Osteocyte (in vitro differentiated cells): ENCODE measurements around the gene IER5L. TPM values are rescaled to one million over a fixed set of nuclear protein-coding genes. Genes with fewer than 3 reads are reported as not detected.

Source experiments
- DNase-seq: peaks from one replicate; pipeline ENCODE4 v3.0.0; 2021; ENCODE audit warnings: mixed read lengths; ENCODE audit not compliant: unreplicated experiment; ENCODE audit errors: extremely low spot score
- H3K27ac Mint-ChIP-seq: one replicate; pipeline ENCODE4 v1.8.0; 2021; ENCODE audit warnings: mild to moderate bottlenecking, mixed read lengths; ENCODE audit not compliant: unreplicated experiment
- H3K27me3 Mint-ChIP-seq: one replicate; pipeline ENCODE4 v1.8.0; 2021; ENCODE audit warnings: mixed read lengths; ENCODE audit not compliant: unreplicated experiment
- H3K36me3 Mint-ChIP-seq: one replicate; pipeline ENCODE4 v1.8.0; 2021; ENCODE audit warnings: mixed read lengths; ENCODE audit not compliant: unreplicated experiment
- H3K4me1 Mint-ChIP-seq: one replicate; pipeline ENCODE4 v1.8.0; 2021; ENCODE audit warnings: mixed read lengths; ENCODE audit not compliant: unreplicated experiment
- H3K4me3 Mint-ChIP-seq: one replicate; pipeline ENCODE4 v1.8.0; 2021; ENCODE audit warnings: mild to moderate bottlenecking, moderate library complexity, mixed read lengths; ENCODE audit not compliant: unreplicated experiment
- H3K9me3 Mint-ChIP-seq: one replicate; pipeline ENCODE4 v1.8.0; 2021; ENCODE audit warnings: mixed read lengths; ENCODE audit not compliant: unreplicated experiment
- total RNA-seq: library from RNA; stranded (reverse); gene quantifications from 2 replicates; pipeline ENCODE4 v1.2.1, GENCODE V29; 2021
- TF ChIP-seq, protein P1 (sequence below): fragments of 200-600 bp; sonication (generic); IDR thresholded peaks from 2 replicates; pipeline ENCODE4 v1.5.0; 2021; ENCODE audit warnings: antibody characterized with exemption, mild to moderate bottlenecking, moderate library complexity

IER5L gene
- total RNA-seq, 1 donor from 2014 or later, result 60.8 TPM

- no peaks in the 10 kb centered on the region for H3K9me3 Mint-ChIP-seq
- H3K4me3 Mint-ChIP-seq, result no peak overlapping the region
- TF ChIP-seq, protein P1, sequence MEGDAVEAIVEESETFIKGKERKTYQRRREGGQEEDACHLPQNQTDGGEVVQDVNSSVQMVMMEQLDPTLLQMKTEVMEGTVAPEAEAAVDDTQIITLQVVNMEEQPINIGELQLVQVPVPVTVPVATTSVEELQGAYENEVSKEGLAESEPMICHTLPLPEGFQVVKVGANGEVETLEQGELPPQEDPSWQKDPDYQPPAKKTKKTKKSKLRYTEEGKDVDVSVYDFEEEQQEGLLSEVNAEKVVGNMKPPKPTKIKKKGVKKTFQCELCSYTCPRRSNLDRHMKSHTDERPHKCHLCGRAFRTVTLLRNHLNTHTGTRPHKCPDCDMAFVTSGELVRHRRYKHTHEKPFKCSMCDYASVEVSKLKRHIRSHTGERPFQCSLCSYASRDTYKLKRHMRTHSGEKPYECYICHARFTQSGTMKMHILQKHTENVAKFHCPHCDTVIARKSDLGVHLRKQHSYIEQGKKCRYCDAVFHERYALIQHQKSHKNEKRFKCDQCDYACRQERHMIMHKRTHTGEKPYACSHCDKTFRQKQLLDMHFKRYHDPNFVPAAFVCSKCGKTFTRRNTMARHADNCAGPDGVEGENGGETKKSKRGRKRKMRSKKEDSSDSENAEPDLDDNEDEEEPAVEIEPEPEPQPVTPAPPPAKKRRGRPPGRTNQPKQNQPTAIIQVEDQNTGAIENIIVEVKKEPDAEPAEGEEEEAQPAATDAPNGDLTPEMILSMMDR, result no peak
- no peaks in the 10 kb centered on the region for H3K36me3 Mint-ChIP-seq
- no peak overlapping the region for H3K27ac Mint-ChIP-seq
- DNase-seq, result no peak
- H3K4me1 Mint-ChIP-seq, result peaks cover 2% of the 10 kb centered on the region
- no peaks in the 10 kb centered on the region for H3K27me3 Mint-ChIP-seq
Observed at GRCh38 chr9:129182122-129182521, 4.1 kb upstream of the IER5L start.

DNA sequence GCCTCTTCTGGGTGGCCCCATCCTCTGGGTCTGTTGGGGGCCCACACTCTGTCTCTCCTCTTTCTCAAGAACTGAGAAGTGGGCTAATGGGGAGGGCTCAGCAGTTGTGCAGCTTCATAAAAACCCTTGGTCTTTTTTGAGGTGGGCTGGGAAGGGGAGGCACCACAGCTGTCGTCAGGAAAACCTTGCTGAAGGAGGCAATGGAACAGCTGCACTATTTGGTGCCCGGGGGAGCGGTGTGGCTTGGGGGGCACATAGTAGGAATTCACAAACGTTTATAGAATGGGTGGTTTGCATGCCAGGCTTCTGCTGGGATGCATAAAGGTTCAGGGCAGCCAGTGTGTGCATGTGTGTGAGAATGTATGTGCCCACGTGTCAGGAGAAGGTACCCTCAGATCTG lies 3.2 kb upstream of the IER5L start:
- Mint-ChIP-seq H3K27ac (no peak overlapping the region), H3K36me3 (peaks cover 1% of the 10 kb centered on the region), H3K27me3 (no peaks in the 10 kb centered on the region), H3K9me3 (no peaks in the 10 kb centered on the region), H3K4me1 (peaks cover 2% of the 10 kb centered on the region), H3K4me3 (no peak overlapping the region)
- no peak for DNase-seq
- TF ChIP-seq, protein P1, result no peak

GRCh38 chr9:129178568-129179382 lies 714 bp upstream of the IER5L start:
- Mint-ChIP-seq H3K9me3 (no peaks in the 10 kb centered on the region), H3K27ac (no peak overlapping the region), H3K4me1 (peaks cover 9% of the 10 kb centered on the region), H3K36me3 (peaks cover 1% of the 10 kb centered on the region), H3K4me3 (no peak overlapping the region), H3K27me3 (no peaks in the 10 kb centered on the region)
- TF ChIP-seq, protein P1, result no peak
- no peak for DNase-seq

DNA sequence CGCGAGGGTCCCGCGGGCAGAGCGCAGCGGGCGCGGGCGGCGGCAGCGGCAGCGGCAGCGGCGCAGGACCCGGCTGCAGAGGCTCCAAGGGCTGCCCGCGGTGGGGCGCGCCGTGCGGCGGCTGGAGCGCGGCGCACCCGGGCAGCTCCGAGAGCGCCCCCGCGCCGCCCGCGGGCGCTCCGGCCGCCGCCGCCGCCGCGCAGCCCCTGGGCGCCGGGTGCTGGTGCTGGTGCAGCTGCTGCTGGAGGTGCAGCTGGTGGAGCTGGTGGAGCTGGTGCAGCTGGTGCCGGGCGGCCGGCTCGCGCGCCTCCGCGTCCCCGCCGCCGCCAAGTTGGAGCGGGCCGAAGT lies 644 bp downstream of the IER5L start:
- TF ChIP-seq, protein P1, result no peak
- Mint-ChIP-seq H3K4me1 (peaks cover 21% of the 10 kb centered on the region), H3K9me3 (no peaks in the 10 kb centered on the region), H3K36me3 (peaks cover 1% of the 10 kb centered on the region), H3K27me3 (no peaks in the 10 kb centered on the region), H3K4me3 (peak overlapping the region; percentile 98), H3K27ac (no peak overlapping the region)
- DNase-seq, result no peak

DNA sequence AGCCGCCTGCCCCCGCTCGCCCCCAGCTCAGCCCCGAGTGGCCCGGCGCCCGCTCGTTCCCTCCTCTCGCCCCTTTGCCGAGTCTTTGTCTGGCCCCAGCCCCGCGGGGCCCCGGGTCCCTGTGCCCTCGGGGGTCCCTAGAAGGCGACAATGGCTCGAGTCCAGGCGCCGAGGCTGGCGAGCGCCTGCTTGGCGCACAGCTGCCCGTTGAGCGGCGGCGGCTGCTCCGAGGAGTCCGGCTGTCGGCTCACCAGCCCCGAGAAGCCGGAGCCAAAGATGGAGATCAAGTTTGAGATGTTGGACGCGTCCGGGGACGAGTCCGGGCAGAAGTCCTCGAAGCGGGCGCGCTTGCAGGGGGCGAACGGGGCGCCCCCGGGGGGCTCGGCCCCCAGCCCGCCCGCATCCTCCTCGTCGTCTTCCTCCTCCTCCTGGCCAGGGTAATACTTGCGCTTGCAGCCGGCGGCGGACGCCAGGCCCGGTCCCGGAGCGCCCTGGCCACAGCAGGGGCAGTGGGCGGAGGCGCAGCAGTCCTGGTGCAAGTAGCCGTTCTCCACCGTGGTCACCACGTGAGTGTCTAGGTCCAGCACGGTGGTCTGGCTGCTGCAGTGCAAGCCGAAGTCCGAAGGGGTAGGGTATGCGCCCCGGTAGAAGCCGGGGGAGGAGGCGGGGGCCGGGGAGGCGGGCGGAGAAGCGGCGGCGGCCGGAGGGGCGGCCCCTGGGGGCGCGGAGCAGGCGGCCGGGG lies 1.2 kb downstream of the IER5L start:
- H3K27me3 Mint-ChIP-seq, result no peaks in the 10 kb centered on the region
- H3K9me3 Mint-ChIP-seq, result no peaks in the 10 kb centered on the region
- peaks cover 24% of the 10 kb centered on the region for H3K4me1 Mint-ChIP-seq
- no peak for DNase-seq
- peak overlapping the region; percentile 98 for H3K27ac Mint-ChIP-seq
- H3K36me3 Mint-ChIP-seq, result peaks cover 1% of the 10 kb centered on the region
- TF ChIP-seq, protein P1, result no peak
- H3K4me3 Mint-ChIP-seq, result peak overlapping the region; percentile 88
